Rectal smooth muscle tissue (tissue), 1 donor: ENCODE results near the gene CD300LB.

Source experiments
- H3K27ac ChIP-seq: one replicate; pipeline ENCODE4 v1.7.0; 2013; ENCODE audit warnings: low read depth, low read length, inconsistent platforms
- H3K27me3 ChIP-seq: one replicate; pipeline ENCODE4 v1.7.0; 2013; ENCODE audit warnings: low read length; ENCODE audit not compliant: control insufficient read depth, insufficient read depth
- H3K36me3 ChIP-seq: one replicate; pipeline ENCODE4 v1.7.0; 2013; ENCODE audit warnings: low read length; ENCODE audit not compliant: control insufficient read depth, insufficient read depth
- H3K4me1 ChIP-seq: one replicate; pipeline ENCODE4 v1.7.0; 2013; ENCODE audit warnings: low read length; ENCODE audit not compliant: control insufficient read depth, insufficient read depth
- H3K4me3 ChIP-seq: one replicate; pipeline ENCODE4 v1.7.0; 2013; ENCODE audit warnings: low read length
- H3K9ac ChIP-seq: one replicate; pipeline ENCODE4 v1.7.0; 2013; ENCODE audit warnings: low read length

The CD300LB gene

GRCh38 chr17:74474043-74474792 lies 57.1 kb downstream of the CD300LB start:
- no peaks in the 10 kb centered on the region for H3K4me1 ChIP-seq
- H3K4me3 ChIP-seq = no peak overlapping the region
- no peaks in the 10 kb centered on the region for H3K27me3 ChIP-seq
- H3K27ac ChIP-seq = no peak overlapping the region
- H3K36me3 ChIP-seq = no peaks in the 10 kb centered on the region
- no peak overlapping the region for H3K9ac ChIP-seq

GRCh38 chr17:74473294-74473693 lies 58.0 kb downstream of the CD300LB start:
- Histone ChIP-seq H3K27ac (no peak overlapping the region), H3K4me1 (no peaks in the 10 kb centered on the region), H3K9ac (no peak overlapping the region), H3K36me3 (no peaks in the 10 kb centered on the region), H3K27me3 (no peaks in the 10 kb centered on the region), H3K4me3 (no peak overlapping the region)

DNA sequence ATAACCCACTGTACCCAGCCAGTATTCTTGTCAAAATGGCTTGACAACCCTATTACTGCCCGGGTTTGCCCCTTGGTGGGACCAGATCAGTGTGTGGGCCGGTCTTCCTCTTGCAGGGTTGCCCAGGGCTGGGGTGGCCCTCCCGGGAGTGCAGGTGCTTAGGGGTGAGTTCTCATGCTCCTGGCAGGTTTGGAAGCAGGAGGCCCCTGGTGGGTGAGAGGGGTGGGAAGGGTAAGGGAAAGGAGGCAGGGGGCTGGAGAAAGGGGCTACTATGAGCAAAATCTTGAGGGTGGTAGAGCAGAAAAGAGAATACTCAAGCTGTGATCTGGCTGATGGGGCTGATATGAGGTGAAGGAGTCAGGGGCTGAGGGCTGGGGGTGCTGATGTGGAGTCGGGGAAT lies 58.4 kb downstream of the CD300LB start:
- Histone ChIP-seq H3K9ac (no peak overlapping the region), H3K36me3 (no peaks in the 10 kb centered on the region), H3K27ac (no peak overlapping the region), H3K4me1 (no peaks in the 10 kb centered on the region), H3K4me3 (no peak overlapping the region), H3K27me3 (no peaks in the 10 kb centered on the region)

DNA sequence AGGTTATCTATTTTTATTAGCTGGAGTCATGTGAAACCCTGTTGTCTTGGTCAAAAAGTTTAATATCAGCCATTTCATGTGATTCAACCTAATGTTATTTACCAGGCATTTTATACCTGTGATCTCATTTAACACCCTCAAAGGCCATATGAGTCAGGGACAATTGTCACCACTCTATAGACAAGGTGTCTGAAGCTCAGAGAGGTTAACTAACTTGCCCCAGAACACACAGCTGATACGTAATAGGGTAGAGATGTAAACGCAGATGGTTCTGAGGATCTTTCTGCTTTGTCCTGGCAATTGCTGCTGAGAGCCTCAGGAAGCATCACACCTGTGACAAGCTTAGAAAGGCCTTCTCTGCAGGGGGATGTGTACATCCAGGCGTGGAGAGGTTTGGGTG lies 59.9 kb downstream of the CD300LB start:
- H3K27me3 ChIP-seq = peaks cover 6% of the 10 kb centered on the region
- no peaks in the 10 kb centered on the region for H3K36me3 ChIP-seq
- no peak overlapping the region for H3K4me3 ChIP-seq
- H3K27ac ChIP-seq = no peak overlapping the region
- no peak overlapping the region for H3K9ac ChIP-seq
- H3K4me1 ChIP-seq = no peaks in the 10 kb centered on the region
